A673 (cell line): Measurements from ENCODE around the gene COX20. TPM values are rescaled to one million over a fixed set of nuclear protein-coding genes. Genes with fewer than 3 reads are reported as not detected.

Experiments
- BruUV-seq: library from RNA; stranded (reverse); fragments of 400-500 nt; replicated peaks from 2 replicates; lab custom pipeline; 2021; lab: Mats Ljungman, UMichigan
- CTCF ChIA-PET: fragments of 300-600 bp; sonication (Branson Sonifier 250); formaldehyde crosslinking; loops from one replicate; lab custom pipeline; 2022; ENCODE audit warnings: antibody characterized with exemption; lab: Charles Lee
- POLR2A ChIA-PET: fragments of 300-600 bp; sonication (Branson Sonifier 250); formaldehyde crosslinking; loops from one replicate; lab custom pipeline; 2022; ENCODE audit warnings: antibody characterized with exemption; ENCODE audit not compliant: low non-redundant PET; lab: Charles Lee
- DNase-seq: peaks from one replicate; pipeline ENCODE4 v3.0.0-alpha.2; 2015; ENCODE audit warnings: low spot score
- H3K27ac ChIP-seq: fragments of 200-600 bp; sonication (generic); 2 replicates; pipeline ENCODE4 v1.5.1; 2016; ENCODE audit warnings: mixed run types, low read depth, mild to moderate bottlenecking, mixed read lengths, antibody characterized with exemption, low read length; ENCODE audit not compliant: poor library complexity, severe bottlenecking
- H3K27me3 ChIP-seq: fragments of 200-600 bp; sonication (generic); replicated peaks from 2 replicates; pipeline ENCODE4 v1.6.1; 2017; ENCODE audit warnings: mixed run types, low read depth, mild to moderate bottlenecking, mixed read lengths, antibody characterized with exemption, low read length; ENCODE audit not compliant: insufficient read depth, poor library complexity
- H3K36me3 ChIP-seq: fragments of 200-600 bp; sonication (generic); 2 replicates; pipeline ENCODE4 v1.6.1; 2016; ENCODE audit warnings: mixed run types, mild to moderate bottlenecking, mixed read lengths, antibody characterized with exemption, low read length; ENCODE audit not compliant: insufficient read depth, poor library complexity, severe bottlenecking
- H3K4me1 ChIP-seq: fragments of 200-600 bp; sonication (generic); 2 replicates; pipeline ENCODE4 v1.6.1; 2017; ENCODE audit warnings: mixed run types, mild to moderate bottlenecking, mixed read lengths, antibody characterized with exemption, low read length; ENCODE audit not compliant: insufficient read depth, poor library complexity, severe bottlenecking
- H3K4me3 ChIP-seq: fragments of 200-600 bp; sonication (generic); 2 replicates; pipeline ENCODE4 v1.5.1; 2016; ENCODE audit warnings: low read depth, mixed run types, mild to moderate bottlenecking, mixed read lengths, low read length; ENCODE audit not compliant: poor library complexity, severe bottlenecking
- H3K9me3 ChIP-seq: fragments of 200-600 bp; sonication (generic); 2 replicates; pipeline ENCODE4 v1.6.1; 2016; ENCODE audit warnings: mixed run types, low read depth, mild to moderate bottlenecking, mixed read lengths, antibody characterized with exemption, low read length; ENCODE audit not compliant: poor library complexity, severe bottlenecking
- EZH2 ChIP-seq: fragments of 200-600 bp; sonication (generic); IDR thresholded peaks from 2 replicates; pipeline ENCODE4 v1.6.1; 2017; ENCODE audit warnings: borderline replicate concordance, low read depth, mild to moderate bottlenecking, mixed read lengths, antibody characterized with exemption, low read length; ENCODE audit not compliant: poor library complexity, severe bottlenecking
- intact Hi-C: fragments of 100-400 bp; cut with micrococcal nuclease; formaldehyde crosslinking; loops from one replicate; pipeline ENCODE4 v1.10.0; 2022; ENCODE audit not compliant: unreplicated experiment
- total RNA-seq: library from RNA; stranded (reverse); gene quantifications from 2 replicates; pipeline ENCODE4 v1.2.3, GENCODE V29; 2021
- TF ChIP-seq, protein P1 (sequence below): fragments of 300-800, 200-600 bp; sonication (generic); conservative IDR thresholded peaks from 2 replicates; pipeline ENCODE4 v1.5.1; 2017; ENCODE audit warnings: low read depth, mild to moderate bottlenecking, antibody characterized with exemption, low read length, moderate library complexity, mixed read lengths

Gene COX20
- total RNA-seq, 1 experiment from 2014 or later, result 59.0 TPM

DNA sequence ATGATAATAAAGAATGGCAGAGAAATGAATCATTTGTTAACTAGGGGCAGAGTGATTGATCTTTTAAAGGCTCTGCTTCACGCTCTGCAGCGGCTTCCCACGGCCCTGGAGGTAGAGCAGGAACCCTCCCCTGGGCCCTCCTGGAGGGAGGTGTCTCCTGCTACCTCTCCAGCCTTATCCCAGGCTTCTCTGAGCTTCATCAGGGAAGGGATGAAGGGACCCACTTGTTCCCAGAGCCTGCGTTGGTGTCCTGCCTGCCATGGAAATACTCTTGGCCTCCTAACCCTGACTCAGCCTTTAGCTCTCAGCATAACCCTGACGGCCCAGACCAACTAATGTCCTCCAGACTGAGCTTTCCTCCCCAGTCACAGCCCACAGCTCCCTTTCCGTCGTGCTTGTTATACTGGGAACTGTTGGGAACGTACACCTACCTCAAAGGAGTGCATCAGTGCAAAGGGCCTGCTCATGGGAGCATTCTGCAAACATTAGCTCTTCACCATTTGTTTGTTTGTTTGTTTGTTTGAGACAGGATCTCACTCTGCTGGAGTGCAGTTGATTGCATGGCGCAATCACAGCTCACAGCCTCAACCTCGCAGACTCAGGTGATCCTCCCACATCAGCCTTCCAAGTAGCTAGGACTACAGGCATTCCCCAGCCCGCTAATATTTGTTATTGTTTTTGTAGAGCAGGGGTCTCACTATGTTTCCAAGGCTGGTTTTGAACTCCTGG is 46.3 kb downstream of the COX20 start:
- CTCF ChIA-PET, result no interaction called here
- Histone ChIP-seq H3K27ac (no peak overlapping the region), H3K4me1 (no peaks in the 10 kb centered on the region), H3K27me3 (no peaks in the 10 kb centered on the region), H3K4me3 (no peak overlapping the region), H3K36me3 (no peaks in the 10 kb centered on the region), H3K9me3 (no peaks in the 10 kb centered on the region)
- TF ChIP-seq EZH2, result no peak
- TF ChIP-seq, protein P1, sequence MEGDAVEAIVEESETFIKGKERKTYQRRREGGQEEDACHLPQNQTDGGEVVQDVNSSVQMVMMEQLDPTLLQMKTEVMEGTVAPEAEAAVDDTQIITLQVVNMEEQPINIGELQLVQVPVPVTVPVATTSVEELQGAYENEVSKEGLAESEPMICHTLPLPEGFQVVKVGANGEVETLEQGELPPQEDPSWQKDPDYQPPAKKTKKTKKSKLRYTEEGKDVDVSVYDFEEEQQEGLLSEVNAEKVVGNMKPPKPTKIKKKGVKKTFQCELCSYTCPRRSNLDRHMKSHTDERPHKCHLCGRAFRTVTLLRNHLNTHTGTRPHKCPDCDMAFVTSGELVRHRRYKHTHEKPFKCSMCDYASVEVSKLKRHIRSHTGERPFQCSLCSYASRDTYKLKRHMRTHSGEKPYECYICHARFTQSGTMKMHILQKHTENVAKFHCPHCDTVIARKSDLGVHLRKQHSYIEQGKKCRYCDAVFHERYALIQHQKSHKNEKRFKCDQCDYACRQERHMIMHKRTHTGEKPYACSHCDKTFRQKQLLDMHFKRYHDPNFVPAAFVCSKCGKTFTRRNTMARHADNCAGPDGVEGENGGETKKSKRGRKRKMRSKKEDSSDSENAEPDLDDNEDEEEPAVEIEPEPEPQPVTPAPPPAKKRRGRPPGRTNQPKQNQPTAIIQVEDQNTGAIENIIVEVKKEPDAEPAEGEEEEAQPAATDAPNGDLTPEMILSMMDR, result no peak
- intact Hi-C loops, result no loop called here
- BruUV-seq, result no TSS peak
- POLR2A ChIA-PET, result no interaction called here
- DNase-seq, result no peak

DNA sequence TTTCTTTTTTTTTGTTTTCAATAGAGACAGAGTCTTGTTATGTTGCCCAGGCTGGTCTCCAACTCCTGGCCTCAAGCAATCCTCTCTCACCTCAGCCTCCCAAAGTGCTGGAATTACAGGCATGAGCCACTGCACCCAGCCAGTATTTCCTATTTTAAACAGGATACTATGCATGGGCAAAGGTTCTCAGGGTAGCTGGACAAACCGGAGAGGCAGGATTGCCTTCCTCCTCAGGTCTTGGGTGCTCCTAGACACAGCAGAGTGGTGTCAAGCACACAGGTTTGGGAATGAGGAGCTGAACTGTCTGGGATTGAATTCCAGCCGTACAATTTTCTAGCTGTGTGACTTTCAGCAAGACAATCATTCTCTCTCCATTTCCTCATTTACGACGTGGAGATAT is 51.8 kb downstream of the COX20 start:
- H3K27me3 ChIP-seq, result no peaks in the 10 kb centered on the region
- BruUV-seq, result no TSS peak
- no peaks in the 10 kb centered on the region for H3K4me1 ChIP-seq
- no peak for TF ChIP-seq EZH2
- TF ChIP-seq, protein P1, result no peak
- no peak for DNase-seq
- H3K4me3 ChIP-seq, result no peak overlapping the region
- H3K9me3 ChIP-seq, result no peaks in the 10 kb centered on the region
- no peak overlapping the region for H3K27ac ChIP-seq
- intact Hi-C loops, result no loop called here
- ChIA-PET CTCF (no interaction called here), POLR2A (no interaction called here)
- H3K36me3 ChIP-seq, result no peaks in the 10 kb centered on the region

DNA sequence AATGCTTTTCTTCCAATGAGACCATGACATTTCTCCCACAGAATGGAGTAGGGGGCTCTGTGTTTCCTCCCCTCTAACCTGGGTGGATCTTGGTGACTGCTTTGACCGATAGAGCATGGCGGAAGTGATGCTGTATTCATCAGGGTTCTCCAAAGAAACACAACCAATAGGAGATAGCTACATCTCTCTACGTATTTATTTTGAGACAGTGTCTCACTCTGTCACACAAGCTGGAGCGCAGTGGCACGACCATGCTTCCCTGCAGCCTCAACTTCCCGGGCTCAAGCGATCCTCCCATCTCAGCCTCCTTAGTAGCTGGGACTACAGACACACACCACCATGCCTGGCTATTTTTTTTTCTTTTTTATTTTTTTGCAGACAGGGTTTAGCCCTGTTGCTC is 58.4 kb downstream of the COX20 start:
- no peaks in the 10 kb centered on the region for H3K36me3 ChIP-seq
- H3K27me3 ChIP-seq, result no peaks in the 10 kb centered on the region
- ChIA-PET CTCF (no interaction called here), POLR2A (no interaction called here)
- no peak overlapping the region for H3K27ac ChIP-seq
- BruUV-seq, result no TSS peak
- no peak for TF ChIP-seq EZH2
- TF ChIP-seq, protein P1, result no peak
- no peaks in the 10 kb centered on the region for H3K4me1 ChIP-seq
- no peak overlapping the region for H3K4me3 ChIP-seq
- H3K9me3 ChIP-seq, result no peaks in the 10 kb centered on the region
- DNase-seq, result no peak
- intact Hi-C loops, result no loop called here

Other genes starting within 250 kb of the COX20 start
- 40.7 and 47.7 TPM in 2 replicates for gene DESI2, start 182.5 kb upstream of the COX20 start, total RNA-seq
- gene HNRNPU, start 28.9 kb downstream of the COX20 start, total RNA-seq, result 720 and 746 TPM in 2 replicates